Measurements from ENCODE around the gene AFF3. TPM values are rescaled to one million over a fixed set of nuclear protein-coding genes. Genes with fewer than 3 reads are reported as not detected.

The AFF3 gene
- total and polyA plus RNA-seq, 2 of the 13 experiments (the other 11 are each of a cell fraction or from before 2014, with no cell fraction given), result not detected

GRCh38 chr2:99709229-99709628, 433.2 kb downstream of the AFF3 start:
- ATAC-seq (no peak), FAIRE-seq (no peak), DNase-seq (ENCODE audit: low spot score) (no peak)
- Histone ChIP-seq H2AFZ (ENCODE audit: low read length) (no peak overlapping the region), H3K27ac (ENCODE audit: extremely low read length, insufficient read depth, low read length) (no peak overlapping the region), H3K9ac (ENCODE audit: insufficient read depth, low read depth, low read length) (no peak overlapping the region), H3K79me2 (ENCODE audit: insufficient read depth, low read length) (no peaks in the 10 kb centered on the region), H4K20me1 (ENCODE audit: insufficient read depth, low read length) (no peaks in the 10 kb centered on the region), H3K4me3 (replicated peaks in 1 of 3; ENCODE audit: insufficient read depth in 1 of 3, low read depth in 2 of 3, low read length in 3 of 3) (no peak overlapping the region), H3K27me3 (ENCODE audit: control insufficient read depth in 1 of 2, insufficient read depth in 2 of 2, low read length in 2 of 2) (no peaks in the 10 kb centered on the region), H3K36me3 (replicated peaks in 1 of 2; ENCODE audit: control insufficient read depth in 1 of 2, insufficient read depth in 2 of 2, low read length in 2 of 2) (no peaks in the 10 kb centered on the region), H3K4me2 (ENCODE audit: low read depth, low read length) (no peak overlapping the region), H3K4me1 (ENCODE audit: insufficient read depth, low read length) (no peaks in the 10 kb centered on the region), H3K9me3 (ENCODE audit: low read length) (no peaks in the 10 kb centered on the region)
- BruUV-seq (replicated peaks), result no TSS peak
- ChIA-PET POLR2A (no interaction called here), CTCF (ENCODE audit: low intra/inter-chr PET ratio, low total read pairs) (no interaction called here)
- in situ Hi-C loops (cut with HindIII; ENCODE audit: extremely low pct_ligation_motif_present, low pct_unique_long_range_greater_than_20kb), result no loop called here
- TF ChIP-seq RAD51 (IDR thresholded peaks at IDR 0.05; ENCODE audit: borderline replicate concordance) (peak; percentile 76; the same call in 1 of the 2 replicates), USF2 (IDR thresholded peaks at IDR 0.05; ENCODE audit: low read depth, low read length) (peak; percentile 52; the same call in 1 of the 2 replicates), USF2 (CRISPR knock-in tag; IDR thresholded peaks at IDR 0.05; ENCODE audit: borderline replicate concordance) (no peak), DNMT1 (CRISPR knock-in tag; IDR thresholded peaks at IDR 0.05) (no peak), REPIN1 (CRISPR knock-in tag; IDR thresholded peaks at IDR 0.05; ENCODE audit: borderline replicate concordance, low read depth) (no peak)
- intact Hi-C loops (cut with micrococcal nuclease; ENCODE audit: unreplicated experiment), result no loop called here
- WGBS (ENCODE audit: low lambda C conversion rate), result 2% methylated on average over 2 of the region's 2 CpGs

GRCh38 chr2:99708231-99708630, 434.2 kb downstream of the AFF3 start:
- ChIA-PET POLR2A (no interaction called here), CTCF (ENCODE audit: low intra/inter-chr PET ratio, low total read pairs) (no interaction called here)
- no peaks in the 10 kb centered on the region for H3K9me3 ChIP-seq (ENCODE audit: low read length)
- in situ Hi-C loops (cut with HindIII; ENCODE audit: extremely low pct_ligation_motif_present, low pct_unique_long_range_greater_than_20kb), result no loop called here
- no peaks in the 10 kb centered on the region for H3K27me3 ChIP-seq (ENCODE audit: control insufficient read depth in 1 of 2, insufficient read depth in 2 of 2, low read length in 2 of 2)
- TF ChIP-seq PRDM15 (CRISPR knock-in tag; IDR thresholded peaks at IDR 0.05) (peak; percentile 69), JDP2 (CRISPR knock-in tag; IDR thresholded peaks at IDR 0.05; ENCODE audit: borderline replicate concordance) (no peak)
- H4K20me1 ChIP-seq (ENCODE audit: insufficient read depth, low read length), result no peaks in the 10 kb centered on the region
- DNase-seq (ENCODE audit: low spot score) (no peak), ATAC-seq (no peak), FAIRE-seq (no peak)
- 13% methylated on average over 3 of the region's 3 CpGs for WGBS (ENCODE audit: low lambda C conversion rate)
- no peak overlapping the region for H3K27ac ChIP-seq (ENCODE audit: extremely low read length, insufficient read depth, low read length)
- H3K4me2 ChIP-seq (ENCODE audit: low read depth, low read length), result no peak overlapping the region
- H3K79me2 ChIP-seq (ENCODE audit: insufficient read depth, low read length), result no peaks in the 10 kb centered on the region
- H2AFZ ChIP-seq (ENCODE audit: low read length), result no peak overlapping the region
- no TSS peak for BruUV-seq (replicated peaks)
- H3K36me3 ChIP-seq (replicated peaks in 1 of 2; ENCODE audit: control insufficient read depth in 1 of 2, insufficient read depth in 2 of 2, low read length in 2 of 2), result no peaks in the 10 kb centered on the region
- no peaks in the 10 kb centered on the region for H3K4me1 ChIP-seq (ENCODE audit: insufficient read depth, low read length)
- no peak overlapping the region for H3K9ac ChIP-seq (ENCODE audit: insufficient read depth, low read depth, low read length)
- intact Hi-C loops (cut with micrococcal nuclease; ENCODE audit: unreplicated experiment), result no loop called here
- H3K4me3 ChIP-seq (replicated peaks in 1 of 3; ENCODE audit: insufficient read depth in 1 of 3, low read depth in 2 of 3, low read length in 3 of 3), result no peak overlapping the region

Data from HepG2 (cell line).